HG03039 (cell line): ENCODE measurements around the gene CCDC154.

Experiments used
- ATAC-seq: cut with Tn5 transposase; IDR thresholded peaks from one replicate; pipeline ENCODE4 v1.9.1; 2021; ENCODE audit warnings: mild to moderate bottlenecking, moderate library complexity; ENCODE audit not compliant: unreplicated experiment

The CCDC154 gene

GRCh38 chr16:1393613-1394176 is 50.7 kb downstream of the CCDC154 start:
- ATAC-seq = no peak

DNA sequence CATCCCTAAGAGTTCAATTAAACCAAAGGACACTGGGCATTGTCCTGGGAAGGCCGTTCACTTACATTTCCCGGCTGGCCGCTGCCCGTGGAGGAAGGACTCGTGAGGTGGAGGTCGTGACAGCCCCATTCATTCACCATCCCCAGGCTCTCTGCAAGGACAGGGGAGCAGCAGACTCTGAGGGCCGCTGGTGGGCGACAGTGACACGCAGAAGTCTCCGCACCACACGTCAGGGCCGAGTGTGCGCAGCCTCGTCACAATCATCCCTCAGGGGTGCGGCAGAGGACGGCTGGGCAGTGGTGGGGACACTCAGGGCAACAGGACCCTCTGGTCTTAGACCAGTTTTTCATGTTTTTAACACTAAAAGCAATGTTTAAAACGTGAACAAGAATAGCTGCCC is 51.5 kb downstream of the CCDC154 start:
- ATAC-seq = no peak

DNA sequence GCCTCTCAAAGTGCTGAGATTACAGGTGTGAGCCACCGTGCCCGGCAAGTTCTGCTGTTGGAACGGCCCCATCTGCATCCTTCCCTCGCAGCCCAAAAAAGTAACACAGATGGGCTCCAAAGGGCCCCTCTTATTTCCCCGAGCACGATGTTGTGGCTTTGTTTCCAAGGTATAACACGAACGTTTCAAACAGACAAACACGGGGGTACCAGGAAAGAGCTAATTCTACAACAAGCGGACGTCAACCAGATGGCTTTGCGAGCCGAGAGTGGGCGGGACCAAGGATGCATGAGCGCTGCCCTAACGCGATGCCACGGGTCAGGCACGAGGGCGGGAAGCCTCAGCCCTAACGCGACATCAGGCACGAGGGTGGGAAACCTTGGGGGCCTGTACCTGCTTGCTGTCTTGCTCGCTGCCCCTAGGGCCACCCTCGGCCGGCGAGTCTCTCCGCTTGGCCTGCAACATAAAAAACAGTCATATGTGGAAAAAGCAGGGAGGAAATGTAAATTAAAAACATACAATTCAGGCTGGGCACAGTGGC is 54.0 kb downstream of the CCDC154 start:
- ATAC-seq = no peak

- no peak for ATAC-seq
These were observed 54.6 kb downstream of the CCDC154 start for GRCh38 chr16:1389762-1390161.

DNA sequence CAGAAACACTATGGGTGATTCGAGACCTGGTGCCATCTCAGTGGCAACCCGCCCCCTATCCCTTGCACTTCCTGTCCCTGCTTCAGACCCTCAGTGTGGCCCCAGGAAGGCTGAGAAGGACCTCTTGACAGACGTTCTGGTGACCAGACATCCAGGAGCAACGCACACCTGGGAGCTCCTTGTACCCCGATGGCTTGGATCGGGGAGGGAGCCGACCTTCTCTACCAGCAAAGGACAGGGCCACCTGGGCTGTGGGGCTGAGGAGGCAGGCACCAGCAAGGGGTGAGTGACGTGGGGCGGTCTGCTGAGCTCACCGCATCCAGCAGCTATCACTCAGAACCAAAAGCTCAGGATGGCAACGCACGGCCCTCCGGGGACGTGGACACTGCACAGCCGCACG is 57.0 kb downstream of the CCDC154 start:
- no peak for ATAC-seq

GRCh38 chr16:1385232-1385631 is 59.1 kb downstream of the CCDC154 start:
- ATAC-seq = no peak
